ENCODE results near the gene EFCC1.

- TF ChIP-seq, protein P1, sequence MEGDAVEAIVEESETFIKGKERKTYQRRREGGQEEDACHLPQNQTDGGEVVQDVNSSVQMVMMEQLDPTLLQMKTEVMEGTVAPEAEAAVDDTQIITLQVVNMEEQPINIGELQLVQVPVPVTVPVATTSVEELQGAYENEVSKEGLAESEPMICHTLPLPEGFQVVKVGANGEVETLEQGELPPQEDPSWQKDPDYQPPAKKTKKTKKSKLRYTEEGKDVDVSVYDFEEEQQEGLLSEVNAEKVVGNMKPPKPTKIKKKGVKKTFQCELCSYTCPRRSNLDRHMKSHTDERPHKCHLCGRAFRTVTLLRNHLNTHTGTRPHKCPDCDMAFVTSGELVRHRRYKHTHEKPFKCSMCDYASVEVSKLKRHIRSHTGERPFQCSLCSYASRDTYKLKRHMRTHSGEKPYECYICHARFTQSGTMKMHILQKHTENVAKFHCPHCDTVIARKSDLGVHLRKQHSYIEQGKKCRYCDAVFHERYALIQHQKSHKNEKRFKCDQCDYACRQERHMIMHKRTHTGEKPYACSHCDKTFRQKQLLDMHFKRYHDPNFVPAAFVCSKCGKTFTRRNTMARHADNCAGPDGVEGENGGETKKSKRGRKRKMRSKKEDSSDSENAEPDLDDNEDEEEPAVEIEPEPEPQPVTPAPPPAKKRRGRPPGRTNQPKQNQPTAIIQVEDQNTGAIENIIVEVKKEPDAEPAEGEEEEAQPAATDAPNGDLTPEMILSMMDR (IDR thresholded peaks at IDR 0.05; ENCODE audit: low read depth, low read length, poor library complexity, severe bottlenecking): no peak
- no peak for TF ChIP-seq EZH2phosphoT487 (IDR thresholded peaks at IDR 0.05; ENCODE audit: borderline replicate concordance, low read length)
Measured at GRCh38 chr3:129018271-129018670, 17.2 kb downstream of the EFCC1 start.
